Measurements from ENCODE around the gene IDI2.

The IDI2 gene

GRCh38 chr10:1003884-1004670 is 21.6 kb downstream of the IDI2 start:
- DNase-seq, result no peak

- DNase-seq, result no peak
Observed at GRCh38 chr10:1002425-1003006, 23.1 kb downstream of the IDI2 start.

- no peak for DNase-seq
Observed at GRCh38 chr10:997266-998022, 28.2 kb downstream of the IDI2 start.

- DNase-seq, result no peak
Observed at GRCh38 chr10:996031-996430, 29.6 kb downstream of the IDI2 start.

DNA sequence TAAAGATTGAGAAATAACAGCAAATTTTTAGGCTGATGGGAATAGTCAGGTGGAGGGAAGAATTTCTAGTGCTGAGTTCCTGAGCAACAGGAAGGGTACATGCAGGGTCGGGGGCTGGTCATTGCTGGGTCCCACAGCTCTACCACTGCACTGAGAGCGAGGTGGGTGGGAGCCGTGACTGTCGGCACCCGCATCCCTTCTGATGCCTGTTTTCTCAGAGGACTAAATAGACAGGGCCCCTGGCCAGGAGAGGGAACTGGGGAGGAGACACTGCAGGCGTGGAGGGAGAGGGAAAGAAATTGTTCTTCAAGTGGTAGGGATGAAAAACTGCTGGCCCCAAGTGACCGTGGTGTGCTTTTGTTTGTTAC is 30.1 kb downstream of the IDI2 start:
- no peak for DNase-seq

- no peak for DNase-seq
Observed at GRCh38 chr10:994836-995558, 30.7 kb downstream of the IDI2 start.

- peak; percentile 59 to 88 for DNase-seq
Observed at GRCh38 chr10:992871-993270, 32.8 kb downstream of the IDI2 start.

- DNase-seq, result peak; percentile 82 to 93
Observed at GRCh38 chr10:992467-992866, 33.2 kb downstream of the IDI2 start.

DNA sequence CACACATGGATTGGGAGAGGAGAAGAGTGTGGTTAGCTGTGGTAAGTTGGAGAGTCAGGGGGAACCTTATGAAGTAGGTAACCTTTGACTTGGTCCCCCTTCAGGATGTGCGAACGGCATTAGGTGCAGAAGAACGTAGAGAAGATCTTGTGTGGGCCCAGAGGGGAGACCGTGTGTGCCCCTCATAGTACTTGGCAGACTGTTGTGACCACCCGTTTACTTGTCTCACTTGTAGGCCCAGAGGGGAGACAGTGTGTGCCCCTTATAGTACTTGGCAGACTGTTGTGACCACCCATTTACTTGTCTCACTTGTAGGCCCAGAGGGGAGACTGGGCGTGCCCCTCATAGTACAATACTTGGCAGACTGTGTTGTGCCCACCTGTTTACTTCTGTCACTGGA is 34.9 kb downstream of the IDI2 start:
- no peak for DNase-seq

GRCh38 chr10:988667-989545 is 36.8 kb downstream of the IDI2 start:
- DNase-seq, result peak; percentile 35 to 56

- peak; percentile 97 to 98 for DNase-seq
Observed at GRCh38 chr10:987870-988666, 37.6 kb downstream of the IDI2 start, which contains the start of gene GTPBP4. Gene GTPBP4, plus strand, starts transcription at chr10:988434. Its CDS starts 46 bp downstream, at chr10:988480.

DNA sequence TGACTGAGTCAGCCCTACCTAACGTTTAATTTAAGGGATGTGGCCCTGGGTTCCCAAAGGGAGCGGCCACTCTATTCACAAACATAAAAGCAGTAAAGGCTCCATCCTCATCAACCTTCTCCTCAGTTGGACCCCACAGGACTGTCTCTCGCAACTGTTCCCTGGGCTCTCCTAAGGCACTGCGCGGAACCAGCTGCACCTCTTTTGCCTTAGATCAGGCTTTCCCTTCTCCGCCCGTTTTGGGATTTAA is 38.1 kb downstream of the IDI2 start:
- DNase-seq, result no peak

DNA sequence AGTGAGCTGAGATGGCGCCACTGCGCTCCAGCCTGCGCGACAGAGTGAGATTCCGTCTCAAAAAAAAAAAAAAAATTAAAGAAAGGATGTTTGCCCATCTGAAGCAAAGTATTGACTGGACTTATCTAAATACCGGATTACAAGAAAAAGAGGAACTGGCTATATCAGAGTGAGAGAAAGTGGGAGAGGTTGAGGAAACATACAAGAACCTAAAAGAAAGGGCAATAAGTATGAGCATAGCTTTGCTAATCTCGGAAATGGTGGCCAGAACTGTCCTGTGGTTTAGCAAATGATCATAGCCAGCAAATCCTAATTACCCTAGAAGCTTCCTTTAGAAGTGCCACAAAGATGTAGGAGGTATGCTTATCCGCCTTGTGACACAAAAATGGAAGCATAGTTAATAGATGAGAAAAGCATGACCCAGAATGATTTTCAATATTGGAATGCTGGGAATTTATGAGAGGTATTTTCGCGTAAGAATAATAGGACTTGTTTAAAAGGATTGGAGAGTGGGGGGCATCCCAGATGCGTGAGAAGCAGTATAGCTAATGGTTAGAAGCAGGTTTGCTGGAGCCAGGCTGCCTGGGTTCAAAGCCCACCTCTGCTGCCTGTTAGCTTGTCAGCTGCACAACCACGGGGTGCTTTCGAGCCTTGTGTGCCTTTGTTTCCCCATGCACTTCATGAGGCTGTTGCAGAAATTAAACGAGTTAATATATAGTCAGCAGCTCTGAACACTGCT is 38.6 kb downstream of the IDI2 start:
- DNase-seq, result peak in 1 of 2 donors; percentile 11

DNA sequence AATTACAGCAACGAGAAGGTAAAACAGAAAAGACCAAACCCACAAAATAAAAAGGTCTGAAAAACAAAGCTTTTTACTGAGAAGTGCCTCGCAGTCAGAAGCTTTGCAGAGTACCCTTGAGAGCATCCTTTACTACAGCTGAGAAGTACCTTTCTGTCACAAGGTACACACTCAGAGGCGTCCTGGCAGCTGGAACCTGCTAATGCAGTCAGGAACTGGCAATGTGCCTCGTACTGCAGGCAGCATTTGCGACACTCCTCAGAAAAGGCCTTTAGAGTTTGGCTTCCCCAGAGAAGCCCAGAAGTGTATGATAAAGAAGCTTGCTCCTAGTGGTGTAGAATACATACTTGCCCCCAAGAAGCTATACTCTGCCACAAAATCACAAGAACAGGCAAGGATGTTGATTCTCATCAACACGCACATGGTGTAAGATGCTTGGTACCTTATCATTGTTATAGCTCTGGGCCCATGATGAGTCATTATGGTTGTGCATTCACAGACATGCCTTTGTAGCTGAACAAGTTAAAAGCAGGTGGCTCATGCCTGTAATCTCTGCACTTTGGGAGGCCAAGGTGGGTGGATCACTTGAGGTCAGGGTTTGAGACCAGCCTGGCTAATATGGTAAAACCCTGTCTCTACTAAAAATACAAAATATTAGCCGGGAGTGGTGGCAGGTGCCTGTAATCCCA is 39.4 kb downstream of the IDI2 start:
- DNase-seq, result no peak

GRCh38 chr10:985361-985760 is 40.3 kb downstream of the IDI2 start:
- DNase-seq, result no peak

DNA sequence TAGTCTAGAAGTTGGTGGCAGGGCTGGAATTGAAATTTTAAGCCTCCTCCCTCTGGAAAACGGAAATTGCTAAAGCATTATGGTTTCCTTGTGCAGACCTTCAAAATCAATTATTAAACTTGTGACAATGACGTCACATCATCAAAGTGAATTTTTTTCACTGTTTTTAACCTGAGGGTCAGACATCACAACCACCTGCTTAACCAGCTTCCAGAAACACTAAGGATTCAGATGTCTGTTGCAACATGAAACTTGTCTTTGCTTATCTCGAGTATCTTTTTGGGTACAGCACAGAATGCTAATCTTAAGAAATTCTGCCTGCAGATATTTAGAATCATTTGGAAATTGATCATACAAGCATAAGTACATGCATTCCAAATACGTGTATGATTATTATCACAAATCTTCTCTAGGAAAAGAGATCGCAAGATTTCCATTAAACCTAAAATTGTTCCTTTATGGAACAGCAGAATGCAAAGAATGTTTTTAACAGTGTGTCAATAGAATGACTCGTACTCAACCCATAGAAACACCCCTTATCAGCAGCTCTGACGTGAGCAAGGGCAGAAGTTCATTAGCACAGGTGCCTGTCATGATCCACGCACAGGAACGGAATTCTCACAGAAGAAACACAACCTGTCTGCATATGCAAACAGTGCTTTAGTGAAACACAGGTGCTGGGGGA is 41.5 kb downstream of the IDI2 start:
- no peak for DNase-seq

GRCh38 chr10:983401-983800 is 42.3 kb downstream of the IDI2 start:
- no peak for DNase-seq

GRCh38 chr10:980468-981093 is 45.1 kb downstream of the IDI2 start:
- DNase-seq, result peak; percentile 31 to 60

DNA sequence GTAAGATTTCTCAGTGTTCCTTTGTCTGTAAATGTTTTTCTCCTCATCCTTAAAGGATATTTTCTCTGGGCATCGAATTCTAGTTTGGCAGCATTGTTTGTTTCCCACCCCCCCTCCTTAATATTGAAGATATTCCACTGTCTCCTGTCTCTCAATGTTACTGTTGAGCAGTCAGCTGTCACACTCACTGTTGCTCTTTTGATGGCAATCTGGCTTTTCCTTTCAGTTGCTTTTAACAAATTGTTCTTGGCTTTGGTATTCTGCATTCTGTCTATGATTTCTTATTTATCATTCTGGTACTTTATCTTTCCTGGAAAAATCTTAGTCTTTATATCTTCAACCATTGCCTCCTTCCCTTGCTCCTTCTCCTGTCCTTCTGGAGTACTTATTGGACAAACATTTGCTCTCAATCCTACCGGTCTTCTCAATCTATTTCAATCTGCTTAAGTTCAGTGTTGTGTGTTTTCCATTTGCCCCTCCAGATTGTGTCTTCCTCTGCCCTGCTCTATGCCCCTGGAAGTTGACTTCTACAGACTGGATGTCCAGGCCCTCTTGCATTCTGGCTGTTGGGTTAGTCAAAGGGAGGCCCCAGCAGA is 46.7 kb downstream of the IDI2 start:
- no peak for DNase-seq
